GM12878 (cell line): ENCODE results near the gene ZNF41. TPM values are rescaled to one million over a fixed set of nuclear protein-coding genes. Genes with fewer than 3 reads are reported as not detected.

Experiments
- ATAC-seq: fragments of 200-7000 bp; cut with Tn5 transposase; 3 replicates; pipeline ENCODE4 v1.9.1; 2020; ENCODE audit warnings: mild to moderate bottlenecking, moderate library complexity
- BruUV-seq: library from RNA; stranded (reverse); fragments of 400-500 nt; replicated peaks from 2 replicates; lab custom pipeline; 2021; lab: Mats Ljungman, UMichigan
- CTCF ChIA-PET: fragments of 300-600 bp; sonication (Branson Sonifier 250); formaldehyde crosslinking; extraction: SDS; loops from one replicate; lab custom pipeline; 2021; ENCODE audit warnings: inconsistent platforms; lab: Yijun Ruan, JAX
- POLR2A ChIA-PET: fragments of 350-600 bp; formaldehyde crosslinking; extraction: SDS; loops from one replicate; lab custom pipeline; 2021; ENCODE audit warnings: inconsistent platforms; lab: Charles Lee
- RAD21 ChIA-PET: fragments of 300-600 bp; sonication (Branson Sonifier 250); formaldehyde crosslinking; loops from one replicate; lab custom pipeline; 2023; ENCODE audit warnings: antibody characterized with exemption; ENCODE audit not compliant: unreplicated experiment; lab: Charles Lee
- SMC1A ChIA-PET: fragments of 300-600 bp; sonication (Branson Sonifier 250); formaldehyde crosslinking; loops from one replicate; lab custom pipeline; 2023; ENCODE audit not compliant: unreplicated experiment, uncharacterized antibody; lab: Charles Lee
- DNase-seq: peaks from one replicate; pipeline ENCODE4 v3.0.0-alpha.2; 2011; ENCODE audit warnings: low read depth, low spot score
- FAIRE-seq: peaks from 3 replicates; lab custom pipeline; 2011; peaks lifted over from hg19 to GRCh38; lab: Jason Lieb, UNC
- H2AFZ ChIP-seq: 2 replicates; pipeline ENCODE4 v1.6.0; 2011; ENCODE audit warnings: low read depth, low read length, control low read depth; ENCODE audit not compliant: control insufficient read depth
- H3K27ac ChIP-seq: 2 replicates; pipeline ENCODE4 v1.5.1; 2011; ENCODE audit warnings: control low read depth; ENCODE audit not compliant: control insufficient read depth, insufficient read depth
- H3K27me3 ChIP-seq, 2 experiments: replicated peaks in 1 of 2; 2 replicates each; pipeline versions ENCODE4 v1.6.0 to v1.6.1; 2011; ENCODE audit warnings: low read length in 1 of 2; ENCODE audit not compliant: control insufficient read depth in 2 of 2, insufficient read depth in 2 of 2
- H3K36me3 ChIP-seq, 2 experiments: 2 replicates each; pipeline ENCODE4 v1.5.1; 2011; ENCODE audit warnings: low read length in 1 of 2; ENCODE audit not compliant: control insufficient read depth in 2 of 2, insufficient read depth in 2 of 2
- H3K4me1 ChIP-seq: 2 replicates; pipeline ENCODE4 v1.6.1; 2011; ENCODE audit warnings: mild to moderate bottlenecking, low read length, moderate library complexity, mixed read lengths; ENCODE audit not compliant: control insufficient read depth, insufficient read depth
- H3K4me2 ChIP-seq: 2 replicates; pipeline ENCODE4 v1.6.0; 2011; ENCODE audit warnings: control low read depth; ENCODE audit not compliant: control insufficient read depth, insufficient read depth
- H3K4me3 ChIP-seq: fragments of 200-600 bp; sonication (generic); 2 replicates; pipeline ENCODE4 v1.5.1; 2016
- H3K79me2 ChIP-seq: 2 replicates; pipeline ENCODE4 v1.6.0; 2011; ENCODE audit warnings: low read length; ENCODE audit not compliant: control insufficient read depth, insufficient read depth
- H3K9ac ChIP-seq: 2 replicates; pipeline ENCODE4 v1.8.0; 2011; ENCODE audit warnings: low read length, control low read depth, mixed read lengths; ENCODE audit not compliant: control insufficient read depth, insufficient read depth
- H3K9me3 ChIP-seq: replicated peaks from 3 replicates; pipeline ENCODE4 v1.5.1; 2011; ENCODE audit warnings: mild to moderate bottlenecking, low read length; ENCODE audit not compliant: control insufficient read depth, insufficient read depth
- H4K20me1 ChIP-seq: 2 replicates; pipeline ENCODE4 v1.6.0; 2011; ENCODE audit not compliant: control insufficient read depth, insufficient read depth
- CREB1 ChIP-seq: IDR thresholded peaks from 2 replicates; pipeline ENCODE4 v1.6.1; 2012; ENCODE audit warnings: low read depth, mild to moderate bottlenecking, inconsistent platforms
- FOXM1 ChIP-seq: IDR thresholded peaks from 2 replicates; pipeline ENCODE4 v1.6.1; 2012; ENCODE audit warnings: low read depth, mild to moderate bottlenecking, inconsistent platforms, low read length, moderate library complexity
- POLR2A ChIP-seq: IDR thresholded peaks from 2 replicates; pipeline ENCODE4 v1.6.1; 2011; ENCODE audit warnings: low read depth, mild to moderate bottlenecking, low read length
- ZNF274 ChIP-seq: IDR thresholded peaks from one replicate; pipeline ENCODE4 v1.8.0; 2011; ENCODE audit not compliant: insufficient read length, insufficient read depth
- ZZZ3 ChIP-seq: IDR thresholded peaks from 2 replicates; pipeline ENCODE4 v1.6.1; 2011; ENCODE audit warnings: low read depth; ENCODE audit not compliant: control insufficient read depth, insufficient read length
- WGBS: methylation state at CpG from one replicate; pipeline ENCODE4 v1.1.6; 2016; ENCODE audit warnings: low lambda C conversion rate; ENCODE audit not compliant: insufficient replicate concordance, insufficient coverage; ENCODE audit errors: missing lambda C conversion rate; 5-methylcytosine and 5-hydroxymethylcytosine counted together
- in situ Hi-C: fragments of 300-500 bp; cut with MboI; formaldehyde crosslinking; loops from 9 replicates; pipeline ENCODE4 v1.14.3; 2018; ENCODE audit warnings: mixed read lengths
- intact Hi-C: fragments of 100-400 bp; cut with micrococcal nuclease; formaldehyde crosslinking; loops from one replicate; pipeline ENCODE4 v1.14.2; 2022; ENCODE audit not compliant: unreplicated experiment
- polyA plus RNA-seq, 11 experiments: library from polyadenylated mRNA; depleted of rRNA in 4 of 11; unstranded in 6 of 11; stranded (reverse) in 5 of 11; fragments of >200 nt; fragmentation: Nextera tagmentation in 4 of 11; fragmentation: Illumina TruSeq in 1 of 11; extraction: Ambion mirVana in 4 of 11; extraction: Trizol in 1 of 11; gene quantifications; 1 replicate in 1 of 11; 2 replicates in 10 of 11; pipeline versions ENCODE4 v1.2.1 to v1.2.3, GENCODE V29; 2011 to 2016; ENCODE audit warnings: inconsistent platforms in 2 of 11, missing spikeins in 2 of 11, low read depth in 1 of 11
- total RNA-seq, 4 experiments: library from RNA; depleted of rRNA in 3 of 4; stranded (reverse); fragments of >200 nt in 3 of 4; fragmentation: Illumina TruSeq in 1 of 4; extraction: Trizol in 1 of 4; gene quantifications; 2 replicates each; pipeline versions ENCODE4 v1.2.1 to v1.2.3, GENCODE V29; 2013 to 2021
- TF ChIP-seq, protein P1 (sequence below): fragments of 450-650 bp; IDR thresholded peaks from 2 replicates; pipeline ENCODE4 v1.6.1; 2016; ENCODE audit warnings: mild to moderate bottlenecking
- TF ChIP-seq, protein P2 (sequence below): IDR thresholded peaks from 2 replicates; pipeline ENCODE4 v1.6.1; 2011; ENCODE audit warnings: low read depth, mild to moderate bottlenecking, low read length, moderate library complexity, borderline replicate concordance; ENCODE audit errors: extremely low read depth

The ZNF41 gene
- total and polyA plus RNA-seq, 10 of the 15 experiments (the other 5 are each of a cell fraction or from before 2014, with no cell fraction given) = 0.95 to 10.6 (median 7.5) TPM

GRCh38 chrX:47498411-47498810 lies 15.4 kb upstream of the ZNF41 start:
- H3K27me3 ChIP-seq = no peaks in the 10 kb centered on the region
- no peak overlapping the region for H3K4me3 ChIP-seq
- H3K9ac ChIP-seq = no peak overlapping the region
- ChIA-PET RAD21 (interaction anchor here (1.8 to 2.4 kb wide), 2 partner anchors 20 to 24 kb away, joined by 10 to 16 read pairs; no protein-coding TSS in a partner anchor), SMC1A (interaction anchor here (0.6 to 3.6 kb wide), 2 partner anchors 23 to 334 kb away, joined by 3 to 35 read pairs; no protein-coding TSS in a partner anchor), CTCF (interaction anchor here (1.5 to 9.1 kb wide), 2 partner anchors 22 to 145 kb away, joined by 6 to 178 read pairs; no protein-coding TSS in a partner anchor), POLR2A (interaction anchor here (0.6 kb wide), 1 partner anchor 170 kb away, joined by 3 read pairs; no protein-coding TSS in a partner anchor)
- 31% methylated on average over 3 of the region's 4 CpGs for WGBS
- H3K27ac ChIP-seq = no peak overlapping the region
- in situ Hi-C loops (no loop called here), intact Hi-C loops (loop anchor here (5.0 kb wide), 1 partner anchor 529 kb away; no protein-coding TSS in a partner anchor)
- H3K36me3 ChIP-seq = no peaks in the 10 kb centered on the region
- no peaks in the 10 kb centered on the region for H3K79me2 ChIP-seq
- H4K20me1 ChIP-seq = no peaks in the 10 kb centered on the region
- no TSS peak for BruUV-seq
- no peak for TF ChIP-seq ZZZ3
- TF ChIP-seq, protein P1, sequence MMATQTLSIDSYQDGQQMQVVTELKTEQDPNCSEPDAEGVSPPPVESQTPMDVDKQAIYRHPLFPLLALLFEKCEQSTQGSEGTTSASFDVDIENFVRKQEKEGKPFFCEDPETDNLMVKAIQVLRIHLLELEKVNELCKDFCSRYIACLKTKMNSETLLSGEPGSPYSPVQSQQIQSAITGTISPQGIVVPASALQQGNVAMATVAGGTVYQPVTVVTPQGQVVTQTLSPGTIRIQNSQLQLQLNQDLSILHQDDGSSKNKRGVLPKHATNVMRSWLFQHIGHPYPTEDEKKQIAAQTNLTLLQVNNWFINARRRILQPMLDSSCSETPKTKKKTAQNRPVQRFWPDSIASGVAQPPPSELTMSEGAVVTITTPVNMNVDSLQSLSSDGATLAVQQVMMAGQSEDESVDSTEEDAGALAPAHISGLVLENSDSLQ = no peak
- no peak for TF ChIP-seq POLR2A
- TF ChIP-seq CREB1 = no peak
- TF ChIP-seq, protein P2, sequence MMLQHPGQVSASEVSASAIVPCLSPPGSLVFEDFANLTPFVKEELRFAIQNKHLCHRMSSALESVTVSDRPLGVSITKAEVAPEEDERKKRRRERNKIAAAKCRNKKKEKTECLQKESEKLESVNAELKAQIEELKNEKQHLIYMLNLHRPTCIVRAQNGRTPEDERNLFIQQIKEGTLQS = no peak
- TF ChIP-seq FOXM1 = no peak
- TF ChIP-seq ZNF274 = no peak
- H3K4me1 ChIP-seq = no peaks in the 10 kb centered on the region
- no peak for FAIRE-seq
- no peak overlapping the region for H3K4me2 ChIP-seq
- no peak overlapping the region for H2AFZ ChIP-seq
- no peak for DNase-seq
- ATAC-seq = no peak
- H3K9me3 ChIP-seq = no peaks in the 10 kb centered on the region; the same call in 2 of the 3 replicates
